CD4-positive, CD25-positive, alpha-beta regulatory T cell (primary cell): ENCODE data around the gene NACC2. TPM values are rescaled to one million over a fixed set of nuclear protein-coding genes. Genes with fewer than 3 reads are reported as not detected.

ENCODE experiments used
- ATAC-seq, 2 donors: fragments of 150-1000 bp; cut with Tn5 transposase; one replicate each; pipeline ENCODE4 v1.10.0; 2021; ENCODE audit warnings: low read depth in 2 of 2, moderate number of reproducible peaks in 2 of 2, moderate library complexity in 1 of 2
- DNase-seq, 3 donors: peaks; one replicate each; pipeline versions ENCODE4 v3.0.0 to v3.0.0-alpha.2; 2012 to 2022; ENCODE audit warnings: mixed read lengths in 1 of 3
- H3K27ac ChIP-seq: one replicate; pipeline ENCODE4 v1.7.0; 2013; ENCODE audit warnings: mild to moderate bottlenecking, low read length; ENCODE audit not compliant: insufficient read depth, poor library complexity, severe bottlenecking
- H3K27me3 ChIP-seq: one replicate; pipeline ENCODE4 v1.7.0; 2013; ENCODE audit warnings: low read length; ENCODE audit not compliant: control insufficient read depth, insufficient read depth
- H3K36me3 ChIP-seq: one replicate; pipeline ENCODE4 v1.7.0; 2013; ENCODE audit warnings: mild to moderate bottlenecking, low read length, moderate library complexity; ENCODE audit not compliant: control insufficient read depth, insufficient read depth
- H3K4me1 ChIP-seq: 2 replicates; pipeline ENCODE4 v1.7.0; 2013; ENCODE audit warnings: mild to moderate bottlenecking, low read length; ENCODE audit not compliant: insufficient read depth, control insufficient read depth, poor library complexity, severe bottlenecking
- H3K4me3 ChIP-seq: one replicate; pipeline ENCODE4 v1.7.0; 2013; ENCODE audit warnings: low read depth, mild to moderate bottlenecking, low read length, moderate library complexity
- H3K9me3 ChIP-seq, 2 experiments: 1 replicate in 1 of 2; 2 replicates in 1 of 2; pipeline ENCODE4 v1.7.0; 2013; ENCODE audit warnings: low read length in 2 of 2, mild to moderate bottlenecking in 1 of 2, moderate library complexity in 1 of 2; ENCODE audit not compliant: control insufficient read depth in 2 of 2
- H3K27ac Mint-ChIP-seq, 3 donors: one replicate each; pipeline ENCODE4 v1.8.0; 2020 to 2022; ENCODE audit warnings: mild to moderate bottlenecking in 3 of 3, mixed read lengths in 3 of 3, moderate library complexity in 2 of 3
- H3K27me3 Mint-ChIP-seq: one replicate; pipeline ENCODE4 v1.8.0; 2022; ENCODE audit warnings: mild to moderate bottlenecking, mixed read lengths
- H3K36me3 Mint-ChIP-seq: one replicate; pipeline ENCODE4 v1.8.0; 2020; ENCODE audit warnings: mixed read lengths
- H3K4me1 Mint-ChIP-seq, 4 donors: one replicate each; pipeline ENCODE4 v1.8.0; 2020 to 2022; ENCODE audit warnings: mixed read lengths in 4 of 4, mild to moderate bottlenecking in 1 of 4
- H3K4me3 Mint-ChIP-seq, 4 donors: one replicate each; pipeline ENCODE4 v1.8.0; 2020 to 2022; ENCODE audit warnings: mild to moderate bottlenecking in 4 of 4, mixed read lengths in 4 of 4, moderate library complexity in 3 of 4
- H3K9me3 Mint-ChIP-seq, 7 donors: one replicate each; pipeline ENCODE4 v1.8.0; 2020 to 2022; ENCODE audit warnings: mixed read lengths in 7 of 7, mild to moderate bottlenecking in 3 of 7, moderate library complexity in 2 of 7
- polyA plus RNA-seq, 4 donors: library from polyadenylated mRNA; unstranded; fragments of 300-500 nt; fragmentation: Illumina TruSeq; gene quantifications; one replicate each; pipeline ENCODE4 v1.2.3, GENCODE V29; 2021
- total RNA-seq: library from RNA; stranded (reverse); gene quantifications from one replicate; pipeline ENCODE4 v1.2.3, GENCODE V29; 2022

NACC2 gene
- total and polyA plus RNA-seq, 5 donors from 2014 or later: 0.76 to 4.8 (median 1.0) TPM

- H3K27ac ChIP-seq: no peak overlapping the region
These were observed 84.3 kb downstream of the NACC2 start for GRCh38 chr9:136010615-136011361.

GRCh38 chr9:136010176-136010575 lies 84.9 kb downstream of the NACC2 start:
- Histone ChIP-seq H3K36me3 (no peaks in the 10 kb centered on the region), H3K4me3 (no peak overlapping the region), H3K27ac (no peak overlapping the region), H3K4me1 (no peaks in the 10 kb centered on the region), H3K27me3 (no peaks in the 10 kb centered on the region), H3K9me3 (no peaks in the 10 kb centered on the region)
- Mint-ChIP-seq H3K27me3 (no peaks in the 10 kb centered on the region), H3K27ac (no peak overlapping the region), H3K9me3 (no peaks in the 10 kb centered on the region), H3K36me3 (peaks cover 3% of the 10 kb centered on the region), H3K4me1 (no peaks in the 10 kb centered on the region), H3K4me3 (no peak overlapping the region)
- ATAC-seq (no peak), DNase-seq (no peak)

More at GRCh38 chr9:136010615-136011361, 84.3 kb downstream of the NACC2 start:
- DNase-seq (no peak), ATAC-seq (no peak)
- Histone ChIP-seq H3K9me3 (no peaks in the 10 kb centered on the region), H3K4me1 (no peaks in the 10 kb centered on the region), H3K4me3 (no peak overlapping the region), H3K27me3 (no peaks in the 10 kb centered on the region), H3K36me3 (no peaks in the 10 kb centered on the region)
- no peaks in the 10 kb centered on the region for H3K9me3 Mint-ChIP-seq
- no peak overlapping the region for H3K4me3 Mint-ChIP-seq
- no peaks in the 10 kb centered on the region for H3K27me3 Mint-ChIP-seq
- no peak overlapping the region for H3K27ac Mint-ChIP-seq
- H3K4me1 Mint-ChIP-seq: no peaks in the 10 kb centered on the region
- H3K36me3 Mint-ChIP-seq: peaks cover 3% of the 10 kb centered on the region

- Mint-ChIP-seq H3K27me3 (no peaks in the 10 kb centered on the region), H3K9me3 (no peaks in the 10 kb centered on the region), H3K4me3 (no peak overlapping the region), H3K36me3 (peaks cover 3% of the 10 kb centered on the region), H3K27ac (no peak overlapping the region), H3K4me1 (no peaks in the 10 kb centered on the region)
- no peak overlapping the region for H3K27ac ChIP-seq
- no peaks in the 10 kb centered on the region for H3K36me3 ChIP-seq
- ATAC-seq (no peak), DNase-seq (no peak)
- no peaks in the 10 kb centered on the region for H3K27me3 ChIP-seq
- H3K9me3 ChIP-seq: no peaks in the 10 kb centered on the region
- no peaks in the 10 kb centered on the region for H3K4me1 ChIP-seq
- no peak overlapping the region for H3K4me3 ChIP-seq
These were observed 85.6 kb downstream of the NACC2 start for GRCh38 chr9:136009516-136009915.

GRCh38 chr9:136008693-136008997 lies 86.4 kb downstream of the NACC2 start:
- no peak overlapping the region for H3K4me3 ChIP-seq
- no peak overlapping the region for H3K27ac ChIP-seq
- no peaks in the 10 kb centered on the region for H3K36me3 ChIP-seq
- no peak overlapping the region for H3K4me3 Mint-ChIP-seq
- H3K9me3 ChIP-seq: no peaks in the 10 kb centered on the region
- no peak overlapping the region for H3K27ac Mint-ChIP-seq
- no peaks in the 10 kb centered on the region for H3K27me3 Mint-ChIP-seq
- H3K36me3 Mint-ChIP-seq: peaks cover 3% of the 10 kb centered on the region
- DNase-seq (no peak), ATAC-seq (no peak)
- no peaks in the 10 kb centered on the region for H3K9me3 Mint-ChIP-seq
- no peaks in the 10 kb centered on the region for H3K4me1 Mint-ChIP-seq
- no peaks in the 10 kb centered on the region for H3K4me1 ChIP-seq
- H3K27me3 ChIP-seq: no peaks in the 10 kb centered on the region

- Histone ChIP-seq H3K36me3 (no peaks in the 10 kb centered on the region), H3K9me3 (no peaks in the 10 kb centered on the region), H3K4me3 (no peak overlapping the region), H3K4me1 (no peaks in the 10 kb centered on the region), H3K27me3 (no peaks in the 10 kb centered on the region), H3K27ac (no peak overlapping the region)
- DNase-seq: no peak
- Mint-ChIP-seq H3K27me3 (no peaks in the 10 kb centered on the region), H3K4me3 (no peak overlapping the region), H3K27ac (no peak overlapping the region), H3K4me1 (no peaks in the 10 kb centered on the region), H3K36me3 (peaks cover 3% of the 10 kb centered on the region), H3K9me3 (no peaks in the 10 kb centered on the region)
- ATAC-seq: no peak
These were observed 87.0 kb downstream of the NACC2 start for GRCh38 chr9:136007934-136008692.

- H3K27ac ChIP-seq: no peak overlapping the region
- DNase-seq (no peak), ATAC-seq (no peak)
- H3K27me3 Mint-ChIP-seq: no peaks in the 10 kb centered on the region
- H3K36me3 ChIP-seq: no peaks in the 10 kb centered on the region
- H3K36me3 Mint-ChIP-seq: peaks cover 3% of the 10 kb centered on the region
- H3K9me3 Mint-ChIP-seq: no peaks in the 10 kb centered on the region
- no peaks in the 10 kb centered on the region for H3K4me1 Mint-ChIP-seq
- no peak overlapping the region for H3K4me3 Mint-ChIP-seq
- no peaks in the 10 kb centered on the region for H3K9me3 ChIP-seq
- H3K4me3 ChIP-seq: no peak overlapping the region
- H3K27me3 ChIP-seq: no peaks in the 10 kb centered on the region
- H3K27ac Mint-ChIP-seq: no peak overlapping the region
- no peaks in the 10 kb centered on the region for H3K4me1 ChIP-seq
These were observed 87.7 kb downstream of the NACC2 start for GRCh38 chr9:136007276-136007933.

GRCh38 chr9:136006169-136006568 lies 88.9 kb downstream of the NACC2 start:
- no peak for ATAC-seq
- Histone ChIP-seq H3K27me3 (no peaks in the 10 kb centered on the region), H3K9me3 (no peaks in the 10 kb centered on the region), H3K4me1 (no peaks in the 10 kb centered on the region), H3K4me3 (no peak overlapping the region), H3K27ac (no peak overlapping the region), H3K36me3 (no peaks in the 10 kb centered on the region)
- H3K9me3 Mint-ChIP-seq: no peaks in the 10 kb centered on the region
- H3K36me3 Mint-ChIP-seq: peaks cover 3% of the 10 kb centered on the region
- H3K27ac Mint-ChIP-seq: no peak overlapping the region
- no peaks in the 10 kb centered on the region for H3K4me1 Mint-ChIP-seq
- H3K27me3 Mint-ChIP-seq: no peaks in the 10 kb centered on the region
- no peak for DNase-seq
- no peak overlapping the region for H3K4me3 Mint-ChIP-seq
